GM12865 (cell line): ENCODE results near the gene CLEC17A.

Experiments used
- DNase-seq: peaks from one replicate; pipeline ENCODE4 v3.0.0; 2010; ENCODE audit warnings: low read depth
- H3K4me3 ChIP-seq: 2 replicates; pipeline ENCODE4 v1.5.1; 2011; ENCODE audit warnings: mild to moderate bottlenecking, low read depth, low read length, control low read depth
- CTCF ChIP-seq: IDR thresholded peaks from 2 replicates; pipeline ENCODE4 v1.5.1; 2011; ENCODE audit warnings: low read length, control low read depth, low read depth, inconsistent platforms; ENCODE audit not compliant: insufficient read depth; ENCODE audit errors: missing control alignments

The CLEC17A gene

GRCh38 chr19:14648506-14648905 lies 65.6 kb downstream of the CLEC17A start:
- DNase-seq: no peak
- TF ChIP-seq CTCF: no peak
- no peak overlapping the region for H3K4me3 ChIP-seq

GRCh38 chr19:14649020-14649419 lies 66.1 kb downstream of the CLEC17A start:
- no peak for TF ChIP-seq CTCF
- no peak for DNase-seq
- no peak overlapping the region for H3K4me3 ChIP-seq

- no peak for TF ChIP-seq CTCF
- H3K4me3 ChIP-seq: no peak overlapping the region
Observed at GRCh38 chr19:14650161-14650560, 67.3 kb downstream of the CLEC17A start.

GRCh38 chr19:14654786-14655560 lies 72.1 kb downstream of the CLEC17A start:
- no peak overlapping the region for H3K4me3 ChIP-seq
- no peak for TF ChIP-seq CTCF
- DNase-seq: no peak

More at GRCh38 chr19:14650161-14650560, 67.3 kb downstream of the CLEC17A start:
- no peak for DNase-seq

- no peak for TF ChIP-seq CTCF
- no peak overlapping the region for H3K4me3 ChIP-seq
- no peak for DNase-seq
Observed at GRCh38 chr19:14655726-14656125, 72.8 kb downstream of the CLEC17A start.

- no peak overlapping the region for H3K4me3 ChIP-seq
- no peak for DNase-seq
- no peak for TF ChIP-seq CTCF
Observed at GRCh38 chr19:14659874-14660489, 77.1 kb downstream of the CLEC17A start.
